Activated CD4-positive, alpha-beta T cell treated with anti-CD3 and anti-CD28 coated beads for 24 hours (primary cell): ENCODE measurements around the gene IRF2.

ENCODE experiments used
- DNase-seq, 2 donors: peaks; one replicate each; pipeline ENCODE4 v3.0.0-alpha.2; 2020; ENCODE audit warnings: low read depth in 2 of 2

The IRF2 gene

DNA sequence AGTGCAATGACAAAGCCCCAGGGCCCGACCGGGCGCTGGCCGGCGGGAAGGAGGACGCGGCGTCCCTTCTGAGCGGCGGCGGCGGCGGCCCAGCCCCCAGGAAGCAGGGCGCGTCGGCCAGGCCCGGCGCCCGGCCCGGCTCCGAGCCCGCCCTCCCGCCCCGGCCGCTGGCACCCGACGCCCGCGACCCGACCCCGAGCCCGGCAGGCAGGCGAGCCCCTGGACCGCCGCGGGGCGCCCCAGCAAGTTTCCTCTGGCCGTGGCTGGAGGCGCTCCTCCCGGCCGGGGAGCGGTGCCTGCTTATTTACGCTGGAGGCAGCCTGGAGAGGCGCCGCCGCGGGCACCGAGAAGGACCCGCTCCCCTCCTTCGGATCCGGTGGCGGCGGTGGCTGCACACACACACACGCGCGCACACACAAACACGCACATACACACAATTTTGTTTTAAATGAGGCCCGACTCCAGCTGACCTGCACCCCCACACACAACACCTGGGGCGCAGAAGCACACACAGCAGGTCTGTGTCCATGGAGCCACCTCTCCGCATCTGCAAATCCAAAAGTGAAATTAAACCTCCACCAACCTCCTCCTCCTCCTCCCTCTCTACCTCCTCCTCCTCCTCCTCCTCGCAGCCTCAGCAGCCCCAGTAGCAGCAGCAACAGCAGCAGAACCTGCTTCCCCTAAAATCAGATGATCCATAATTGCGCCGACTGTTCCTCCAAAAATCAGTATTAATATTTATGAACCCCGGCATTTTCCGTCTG is 669 bp downstream of the IRF2 start:
- peak in 1 of 2 donors; percentile 29 for DNase-seq

- peak; percentile 25 to 30 for DNase-seq
These were observed 1.5 kb downstream of the IRF2 start for GRCh38 chr4:184472614-184473498.

GRCh38 chr4:184471881-184472613 is 2.3 kb downstream of the IRF2 start:
- no peak for DNase-seq

GRCh38 chr4:184470785-184471110 is 3.6 kb downstream of the IRF2 start:
- DNase-seq = no peak

DNA sequence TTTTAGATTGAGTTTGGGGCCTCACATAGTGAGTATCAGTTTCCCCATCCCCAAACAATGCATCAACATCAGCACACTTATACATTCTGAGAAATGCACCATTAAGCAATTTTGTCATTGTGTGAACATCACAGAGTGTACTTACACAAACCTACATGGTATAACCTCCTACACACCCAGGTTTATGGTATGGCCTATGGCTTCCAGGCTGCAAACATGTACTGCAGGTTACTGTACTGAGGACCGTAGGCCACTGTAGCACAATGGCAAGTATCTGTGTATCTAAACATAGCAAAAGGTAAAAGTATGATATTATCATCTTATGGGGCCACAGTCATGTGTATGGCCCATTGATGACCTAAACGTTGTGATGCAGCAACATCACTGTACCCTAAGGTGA is 7.7 kb downstream of the IRF2 start:
- DNase-seq = no peak

DNA sequence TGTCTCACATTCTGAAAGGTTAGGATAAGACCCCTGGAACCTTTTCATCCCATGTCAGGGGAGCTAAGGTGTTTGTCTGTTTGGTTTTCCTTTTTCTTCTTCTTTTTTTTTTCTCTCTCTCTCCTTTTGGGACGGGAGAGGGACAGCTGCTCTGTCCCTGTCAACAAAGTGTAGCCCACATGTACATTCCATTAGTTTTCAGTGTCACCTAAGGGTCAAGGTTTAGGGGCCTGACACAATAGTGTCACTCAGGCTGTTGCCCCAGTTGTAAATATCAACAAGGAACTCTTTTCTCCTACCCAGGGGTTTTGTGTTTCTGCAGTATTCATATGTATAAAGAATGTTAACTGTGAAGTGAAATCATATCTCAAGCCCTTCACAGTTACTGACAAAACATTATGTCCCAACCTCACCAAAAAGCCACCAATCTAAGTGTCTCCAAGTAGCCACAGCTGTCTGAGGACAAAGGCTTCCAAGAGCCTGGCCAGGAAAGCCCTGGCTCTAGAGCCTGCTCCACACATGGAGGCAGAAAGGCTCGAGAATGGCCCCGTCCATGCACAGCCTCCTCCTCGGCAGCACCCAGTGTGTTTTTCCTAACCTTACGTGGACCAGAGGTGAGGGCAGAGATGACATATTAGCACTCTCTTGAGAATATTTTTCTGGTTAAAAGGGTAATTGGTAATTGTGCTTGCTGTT is 9.4 kb downstream of the IRF2 start:
- no peak for DNase-seq

- DNase-seq = no peak
These were observed 10.5 kb downstream of the IRF2 start for GRCh38 chr4:184463856-184464255.

GRCh38 chr4:184463158-184463557 is 11.2 kb downstream of the IRF2 start:
- DNase-seq = no peak

- DNase-seq = no peak
These were observed 11.6 kb downstream of the IRF2 start for GRCh38 chr4:184462724-184463123.

GRCh38 chr4:184461711-184462441 is 12.5 kb downstream of the IRF2 start:
- no peak for DNase-seq

- DNase-seq = no peak
These were observed 13.7 kb downstream of the IRF2 start for GRCh38 chr4:184460499-184461285.

DNA sequence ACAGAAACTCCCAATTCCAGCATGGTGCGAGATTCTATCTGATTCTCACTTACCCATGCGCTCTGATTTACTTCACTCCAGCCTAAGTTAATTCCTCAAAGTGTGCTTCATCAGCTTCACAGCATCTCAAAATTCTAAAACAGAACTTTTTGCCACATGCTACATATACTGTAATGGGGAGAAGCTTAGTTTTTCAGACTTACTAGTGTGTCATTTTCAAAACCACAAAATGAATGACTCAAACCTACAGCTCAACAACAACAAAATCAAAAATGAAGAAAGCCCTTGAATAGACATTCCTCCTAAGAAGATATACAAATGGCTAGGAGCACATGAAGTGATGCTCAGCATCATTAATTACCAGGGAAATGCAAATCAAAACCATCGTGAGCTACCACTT is 14.9 kb downstream of the IRF2 start:
- no peak for DNase-seq

- DNase-seq = no peak
These were observed 16.7 kb downstream of the IRF2 start for GRCh38 chr4:184457535-184458249.

GRCh38 chr4:184456337-184456736 is 18.0 kb downstream of the IRF2 start:
- no peak for DNase-seq

GRCh38 chr4:184455299-184455698 is 19.1 kb downstream of the IRF2 start:
- DNase-seq = no peak

GRCh38 chr4:184453365-184454160 is 20.8 kb downstream of the IRF2 start:
- DNase-seq = no peak

DNA sequence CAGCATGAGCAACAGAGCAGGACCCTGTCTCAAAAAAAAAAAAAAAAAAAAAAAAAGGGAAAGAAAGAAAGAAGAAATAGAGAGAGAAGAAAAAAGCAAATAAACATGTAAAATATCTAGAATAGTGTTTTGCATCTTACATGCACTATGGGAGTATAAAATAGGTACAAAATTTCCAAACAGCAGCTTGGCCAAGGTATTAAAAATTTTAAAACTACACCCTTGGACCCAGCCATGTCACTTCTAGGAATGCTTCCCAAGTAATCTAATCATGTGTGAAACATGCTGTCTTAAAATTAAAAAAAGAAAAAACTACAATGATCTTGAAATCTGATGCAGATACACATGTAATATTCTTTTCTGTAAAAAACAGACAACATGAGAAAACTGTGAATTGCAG is 21.6 kb downstream of the IRF2 start:
- DNase-seq = no peak

GRCh38 chr4:184451726-184452125 is 22.6 kb downstream of the IRF2 start:
- no peak for DNase-seq
